ENCODE results near the gene PSEN2.

The PSEN2 gene

DNA sequence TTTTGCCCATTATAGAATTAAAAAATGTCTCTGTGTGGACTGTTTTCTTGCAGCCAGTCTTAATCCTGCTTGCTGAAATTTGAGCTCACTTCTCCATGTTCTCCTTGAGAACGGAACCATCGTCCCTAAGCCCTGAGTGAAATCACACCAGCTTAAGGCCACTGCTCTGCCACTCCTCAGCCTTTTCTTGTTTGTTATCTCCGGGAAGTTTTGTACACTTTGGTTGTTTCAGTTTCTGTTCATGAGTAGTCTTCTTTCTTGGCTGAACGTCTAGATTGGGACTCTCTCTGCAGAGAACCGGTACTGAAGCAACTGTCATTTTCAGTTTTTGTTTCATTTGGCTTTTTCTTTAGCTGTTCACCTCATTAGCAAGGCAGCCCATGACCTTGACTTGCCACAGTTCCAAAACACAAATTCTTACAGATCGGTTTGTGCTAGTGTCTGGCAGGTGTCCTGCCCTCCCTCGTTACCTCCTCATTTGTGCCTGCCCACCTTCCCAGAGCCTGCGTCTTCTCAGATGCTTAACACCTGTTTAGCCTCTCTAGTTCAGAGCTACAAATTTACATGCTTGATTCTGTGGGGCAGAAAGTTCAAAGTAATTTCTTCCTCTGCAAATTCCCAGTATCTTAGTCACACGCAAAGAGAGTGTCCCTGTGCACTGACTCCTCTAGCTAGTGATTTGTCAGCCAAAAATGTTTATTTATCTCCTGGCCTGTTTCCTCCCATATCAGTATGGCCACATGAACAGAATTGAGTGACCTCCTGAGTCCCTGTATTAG lies 12.4 kb downstream of the PSEN2 start:
- H3K9me3 Mint-ChIP-seq = no peaks in the 10 kb centered on the region
- TF ChIP-seq, protein P1, sequence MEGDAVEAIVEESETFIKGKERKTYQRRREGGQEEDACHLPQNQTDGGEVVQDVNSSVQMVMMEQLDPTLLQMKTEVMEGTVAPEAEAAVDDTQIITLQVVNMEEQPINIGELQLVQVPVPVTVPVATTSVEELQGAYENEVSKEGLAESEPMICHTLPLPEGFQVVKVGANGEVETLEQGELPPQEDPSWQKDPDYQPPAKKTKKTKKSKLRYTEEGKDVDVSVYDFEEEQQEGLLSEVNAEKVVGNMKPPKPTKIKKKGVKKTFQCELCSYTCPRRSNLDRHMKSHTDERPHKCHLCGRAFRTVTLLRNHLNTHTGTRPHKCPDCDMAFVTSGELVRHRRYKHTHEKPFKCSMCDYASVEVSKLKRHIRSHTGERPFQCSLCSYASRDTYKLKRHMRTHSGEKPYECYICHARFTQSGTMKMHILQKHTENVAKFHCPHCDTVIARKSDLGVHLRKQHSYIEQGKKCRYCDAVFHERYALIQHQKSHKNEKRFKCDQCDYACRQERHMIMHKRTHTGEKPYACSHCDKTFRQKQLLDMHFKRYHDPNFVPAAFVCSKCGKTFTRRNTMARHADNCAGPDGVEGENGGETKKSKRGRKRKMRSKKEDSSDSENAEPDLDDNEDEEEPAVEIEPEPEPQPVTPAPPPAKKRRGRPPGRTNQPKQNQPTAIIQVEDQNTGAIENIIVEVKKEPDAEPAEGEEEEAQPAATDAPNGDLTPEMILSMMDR (IDR thresholded peaks at IDR 0.05) = no peak
- H3K4me3 Mint-ChIP-seq = no peak overlapping the region
- H3K27ac Mint-ChIP-seq = peak overlapping the region; percentile 69
- DNase-seq = no peak
- H3K36me3 Mint-ChIP-seq (ENCODE audit: low read depth) = peaks cover 22% of the 10 kb centered on the region
- H3K4me1 Mint-ChIP-seq = peaks cover 34% of the 10 kb centered on the region
- peaks cover 9% of the 10 kb centered on the region for H3K27me3 Mint-ChIP-seq (ENCODE audit: low read depth, poor library complexity)

DNA sequence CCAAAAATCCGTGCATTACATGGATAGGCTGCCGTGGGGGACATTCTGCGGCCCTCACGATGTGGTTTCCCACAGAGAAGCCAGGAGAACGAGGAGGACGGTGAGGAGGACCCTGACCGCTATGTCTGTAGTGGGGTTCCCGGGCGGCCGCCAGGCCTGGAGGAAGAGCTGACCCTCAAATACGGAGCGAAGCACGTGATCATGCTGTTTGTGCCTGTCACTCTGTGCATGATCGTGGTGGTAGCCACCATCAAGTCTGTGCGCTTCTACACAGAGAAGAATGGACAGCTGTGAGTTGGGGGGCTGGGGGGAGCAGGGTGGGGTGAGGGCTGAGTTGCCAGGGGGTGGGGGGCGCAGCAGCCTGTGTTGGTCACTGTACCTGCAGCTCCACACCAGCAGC lies 13.2 kb downstream of the PSEN2 start:
- Mint-ChIP-seq H3K4me3 (no peak overlapping the region), H3K9me3 (no peaks in the 10 kb centered on the region), H3K36me3 (ENCODE audit: low read depth) (peaks cover 22% of the 10 kb centered on the region), H3K27me3 (ENCODE audit: low read depth, poor library complexity) (peaks cover 9% of the 10 kb centered on the region), H3K4me1 (peaks cover 30% of the 10 kb centered on the region), H3K27ac (no peak overlapping the region)
- DNase-seq = no peak
- TF ChIP-seq, protein P1 (IDR thresholded peaks at IDR 0.05) = no peak

DNA sequence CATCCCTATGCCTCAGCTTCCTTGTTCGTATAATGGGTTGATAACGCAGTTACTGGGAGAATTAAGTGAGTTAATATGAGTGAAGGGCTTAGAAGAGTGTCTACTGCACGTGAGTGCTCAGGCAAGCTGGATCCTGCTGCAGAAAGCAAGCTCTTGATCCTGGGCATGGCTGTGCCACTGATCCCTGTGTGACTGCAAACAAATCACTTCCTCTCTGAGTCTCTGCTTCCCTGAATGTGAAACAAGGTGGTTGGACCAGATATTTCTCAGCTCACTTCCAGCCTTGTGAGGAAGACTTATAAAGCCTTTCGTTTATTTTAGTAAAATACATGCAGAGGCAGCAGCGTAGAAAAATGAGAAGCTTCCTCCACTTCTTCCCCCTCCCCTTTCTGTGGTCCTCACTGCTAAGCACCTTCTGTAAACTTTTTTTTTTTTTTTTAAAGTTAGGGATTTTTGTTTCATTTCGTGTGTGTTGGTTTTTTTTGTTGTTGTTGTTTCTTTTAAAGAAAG lies 13.8 kb downstream of the PSEN2 start:
- peaks cover 22% of the 10 kb centered on the region for H3K36me3 Mint-ChIP-seq (ENCODE audit: low read depth)
- no peak for DNase-seq
- H3K4me1 Mint-ChIP-seq = peaks cover 30% of the 10 kb centered on the region
- no peak overlapping the region for H3K4me3 Mint-ChIP-seq
- TF ChIP-seq, protein P1 (IDR thresholded peaks at IDR 0.05) = no peak
- H3K27ac Mint-ChIP-seq = peak overlapping the region; percentile 22
- H3K27me3 Mint-ChIP-seq (ENCODE audit: low read depth, poor library complexity) = peaks cover 9% of the 10 kb centered on the region
- no peaks in the 10 kb centered on the region for H3K9me3 Mint-ChIP-seq

DNA sequence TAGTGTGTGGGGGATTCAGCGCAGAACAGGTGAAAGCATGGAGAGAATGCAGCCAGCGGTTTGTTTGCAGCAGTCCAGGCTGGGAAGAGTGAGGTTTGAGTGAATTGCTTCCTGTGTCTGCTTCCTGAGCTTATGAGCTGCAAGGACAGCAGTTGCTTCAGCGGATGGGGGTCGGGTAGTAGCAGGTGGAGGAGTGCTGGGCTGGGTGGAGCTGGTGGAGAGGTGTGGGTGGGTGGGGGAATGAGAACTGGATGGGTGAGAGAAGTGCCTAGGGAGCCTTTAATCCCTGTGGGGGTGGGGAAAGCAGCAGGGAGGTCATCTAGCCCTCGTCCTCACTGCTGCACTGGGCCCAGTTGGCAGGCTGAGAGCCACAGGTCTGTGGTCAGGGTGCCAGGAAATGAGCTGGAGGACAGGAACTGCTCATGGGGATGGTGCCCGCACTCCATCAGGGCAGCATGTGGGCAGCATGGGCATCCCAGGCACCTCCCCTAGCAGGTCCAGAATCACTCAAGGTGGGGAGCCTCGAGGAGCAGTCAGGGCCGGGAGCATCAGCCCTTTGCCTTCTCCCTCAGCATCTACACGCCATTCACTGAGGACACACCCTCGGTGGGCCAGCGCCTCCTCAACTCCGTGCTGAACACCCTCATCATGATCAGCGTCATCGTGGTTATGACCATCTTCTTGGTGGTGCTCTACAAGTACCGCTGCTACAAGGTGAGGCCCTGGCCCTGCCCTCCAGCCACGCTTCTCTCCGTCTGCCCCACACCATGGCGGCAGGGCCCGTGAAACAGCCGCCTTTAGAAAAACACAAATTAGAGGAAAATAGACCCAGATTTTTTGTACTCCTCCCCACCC lies 14.8 kb downstream of the PSEN2 start:
- Mint-ChIP-seq H3K4me1 (peaks cover 30% of the 10 kb centered on the region), H3K27ac (no peak overlapping the region), H3K36me3 (ENCODE audit: low read depth) (peaks cover 22% of the 10 kb centered on the region), H3K9me3 (no peaks in the 10 kb centered on the region), H3K27me3 (ENCODE audit: low read depth, poor library complexity) (peaks cover 9% of the 10 kb centered on the region), H3K4me3 (no peak overlapping the region)
- DNase-seq = no peak
- TF ChIP-seq, protein P1 (IDR thresholded peaks at IDR 0.05) = no peak

DNA sequence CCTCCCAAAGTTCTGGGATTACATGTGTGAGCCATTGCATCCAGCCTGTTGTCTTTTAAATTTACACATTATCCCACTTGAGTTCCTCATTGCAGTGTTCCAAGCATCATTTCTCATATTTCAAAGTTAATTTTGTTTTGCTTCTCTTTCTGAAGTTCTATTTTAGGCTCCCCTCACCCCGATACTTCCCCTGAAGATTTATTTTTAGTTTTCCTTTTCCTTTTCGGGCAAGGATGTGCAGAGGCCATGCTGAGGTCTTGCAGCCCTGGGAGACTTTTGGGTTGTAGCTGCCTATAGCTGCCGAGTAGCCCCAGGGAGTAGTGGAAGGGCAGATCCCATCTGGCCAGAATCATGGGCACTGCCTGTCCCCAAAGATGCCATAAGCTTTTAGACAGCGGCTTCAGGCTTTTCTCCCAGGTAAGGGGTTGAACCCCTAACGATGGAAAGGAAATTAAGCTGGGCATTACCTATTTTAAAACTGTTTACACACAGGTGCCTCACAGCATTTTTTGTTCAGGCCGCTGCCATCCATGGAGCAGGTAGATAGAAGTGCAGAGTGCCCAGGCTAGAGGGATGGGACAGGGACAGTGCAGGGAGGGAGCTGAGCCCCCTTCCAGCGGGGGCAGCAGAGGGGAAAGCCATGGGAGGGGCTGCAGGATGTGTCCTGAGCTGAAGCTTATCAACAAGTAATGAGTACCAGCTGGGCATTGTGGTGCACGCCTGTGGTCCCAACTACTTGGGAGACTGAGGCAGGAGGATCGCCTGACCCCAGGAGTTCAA lies 15.9 kb downstream of the PSEN2 start:
- no peak for DNase-seq
- no peaks in the 10 kb centered on the region for H3K9me3 Mint-ChIP-seq
- H3K27ac Mint-ChIP-seq = no peak overlapping the region
- H3K36me3 Mint-ChIP-seq (ENCODE audit: low read depth) = peaks cover 16% of the 10 kb centered on the region
- H3K4me3 Mint-ChIP-seq = no peak overlapping the region
- H3K4me1 Mint-ChIP-seq = peaks cover 35% of the 10 kb centered on the region
- peaks cover 14% of the 10 kb centered on the region for H3K27me3 Mint-ChIP-seq (ENCODE audit: low read depth, poor library complexity)
- TF ChIP-seq, protein P1 (IDR thresholded peaks at IDR 0.05) = no peak

Measured in nephron progenitor cell (in vitro differentiated cells).